ENCODE measurements around the gene INSYN2A. TPM values are rescaled to one million over a fixed set of nuclear protein-coding genes. Genes with fewer than 3 reads are reported as not detected.

Gene INSYN2A, protein sequence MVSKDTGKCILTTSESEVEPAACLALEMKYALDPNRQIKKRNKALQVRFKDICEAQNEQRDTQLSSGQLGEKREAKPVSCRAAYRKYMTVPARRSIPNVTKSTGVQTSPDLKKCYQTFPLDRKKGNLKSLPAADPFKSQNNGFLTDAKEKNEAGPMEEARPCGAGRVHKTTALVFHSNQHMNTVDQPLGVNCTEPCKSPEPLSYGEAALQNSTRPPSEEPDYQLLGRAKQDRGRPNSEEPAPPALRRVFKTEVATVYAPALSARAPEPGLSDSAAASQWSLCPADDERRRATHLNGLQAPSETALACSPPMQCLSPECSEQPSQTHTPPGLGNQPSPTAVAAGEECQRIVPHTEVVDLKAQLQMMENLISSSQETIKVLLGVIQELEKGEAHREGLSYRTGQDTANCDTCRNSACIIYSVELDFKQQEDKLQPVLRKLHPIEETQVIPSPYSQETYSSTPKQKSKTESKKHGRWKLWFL
- total RNA-seq: not detected in 2 replicates

DNA sequence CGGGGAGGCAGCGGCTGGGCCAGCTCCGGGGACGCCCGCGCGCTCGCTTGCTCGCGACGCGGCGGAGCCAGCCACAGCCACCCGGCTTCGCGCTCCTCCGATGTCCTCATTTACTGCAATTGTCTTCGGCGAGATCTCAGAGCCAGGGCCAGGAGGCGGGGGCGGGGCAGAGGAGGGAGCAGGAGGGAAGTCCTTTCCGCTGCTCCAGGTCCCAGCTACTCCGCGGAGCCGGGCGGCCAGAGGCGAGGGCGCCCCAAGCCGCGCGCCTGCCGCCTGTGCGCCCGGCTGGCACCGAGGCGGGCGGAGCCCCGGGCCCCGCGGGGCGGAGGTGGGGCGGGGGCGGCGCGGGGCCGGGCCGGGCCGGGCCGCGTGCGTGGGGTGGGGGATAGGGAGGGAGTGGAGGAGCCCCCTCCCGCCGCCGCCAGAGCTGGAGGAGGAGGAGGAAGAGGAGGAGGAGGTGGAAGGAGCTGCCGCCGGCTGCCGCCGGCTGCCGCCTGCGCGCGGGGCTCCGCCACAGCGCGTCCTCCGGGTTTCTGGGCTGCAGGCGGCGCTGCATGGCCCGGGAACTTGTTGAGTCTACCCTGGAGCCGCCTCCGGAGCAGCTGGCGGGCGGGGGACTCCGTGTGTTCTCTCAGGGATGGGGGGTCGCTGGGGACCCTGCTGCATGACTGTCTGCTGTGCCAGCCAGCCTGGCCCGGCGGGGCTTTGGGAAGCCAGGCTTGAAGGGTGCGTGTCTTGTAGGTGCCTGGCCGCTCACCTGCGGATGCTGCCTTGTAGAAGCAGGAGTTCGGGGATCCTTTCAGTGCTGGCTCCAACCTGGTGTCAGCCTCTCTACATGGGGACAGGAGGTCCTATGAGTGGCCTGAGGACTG lies at the start of gene INSYN2A:
Gene INSYN2A, minus strand, starts transcription at position 310 of the 872 bp plus-strand sequence. CDS start 20,196 bp downstream, outside the sequence.
- CTCF ChIA-PET: no interaction called here
- no peaks in the 10 kb centered on the region for H3K9me3 Mint-ChIP-seq
- POLR2A ChIA-PET: no interaction called here
- H3K4me1 Mint-ChIP-seq: no peaks in the 10 kb centered on the region
- H3K27ac Mint-ChIP-seq: no peak within 1 kb of the TSS
- TF ChIP-seq, protein P1, sequence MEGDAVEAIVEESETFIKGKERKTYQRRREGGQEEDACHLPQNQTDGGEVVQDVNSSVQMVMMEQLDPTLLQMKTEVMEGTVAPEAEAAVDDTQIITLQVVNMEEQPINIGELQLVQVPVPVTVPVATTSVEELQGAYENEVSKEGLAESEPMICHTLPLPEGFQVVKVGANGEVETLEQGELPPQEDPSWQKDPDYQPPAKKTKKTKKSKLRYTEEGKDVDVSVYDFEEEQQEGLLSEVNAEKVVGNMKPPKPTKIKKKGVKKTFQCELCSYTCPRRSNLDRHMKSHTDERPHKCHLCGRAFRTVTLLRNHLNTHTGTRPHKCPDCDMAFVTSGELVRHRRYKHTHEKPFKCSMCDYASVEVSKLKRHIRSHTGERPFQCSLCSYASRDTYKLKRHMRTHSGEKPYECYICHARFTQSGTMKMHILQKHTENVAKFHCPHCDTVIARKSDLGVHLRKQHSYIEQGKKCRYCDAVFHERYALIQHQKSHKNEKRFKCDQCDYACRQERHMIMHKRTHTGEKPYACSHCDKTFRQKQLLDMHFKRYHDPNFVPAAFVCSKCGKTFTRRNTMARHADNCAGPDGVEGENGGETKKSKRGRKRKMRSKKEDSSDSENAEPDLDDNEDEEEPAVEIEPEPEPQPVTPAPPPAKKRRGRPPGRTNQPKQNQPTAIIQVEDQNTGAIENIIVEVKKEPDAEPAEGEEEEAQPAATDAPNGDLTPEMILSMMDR (IDR thresholded peaks at IDR 0.05): no peak
- ATAC-seq (ENCODE audit: low read depth) (no peak), DNase-seq (no peak)
- H3K27me3 Mint-ChIP-seq: peaks cover 27% of the 10 kb centered on the region
- H3K36me3 Mint-ChIP-seq (ENCODE audit: low read depth): no peaks in the 10 kb centered on the region
- no peak within 1 kb of the TSS for H3K4me3 Mint-ChIP-seq
- intact Hi-C loops (cut with micrococcal nuclease): no loop called here

DNA sequence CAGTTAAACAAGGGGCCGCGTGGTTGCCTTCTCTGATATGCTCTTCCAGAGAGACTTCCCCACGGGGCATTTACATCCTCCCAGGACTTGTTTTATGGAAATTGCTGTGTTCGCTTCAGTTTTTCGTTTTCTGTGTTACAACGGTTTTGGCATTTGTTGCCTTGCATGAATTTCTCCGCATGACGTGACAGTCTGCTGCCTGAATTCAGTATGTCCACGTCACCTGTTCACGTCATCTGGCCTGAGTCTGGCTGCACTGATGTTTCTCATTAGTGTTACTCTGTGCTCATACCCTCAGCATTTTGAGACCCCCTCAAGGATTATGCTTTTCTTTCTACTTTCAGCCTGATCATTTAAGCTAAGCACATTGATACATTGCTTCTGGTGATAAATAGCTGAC lies 49.1 kb upstream of the INSYN2A start:
- H3K9me3 Mint-ChIP-seq: no peaks in the 10 kb centered on the region
- ATAC-seq (ENCODE audit: low read depth) (no peak), DNase-seq (no peak)
- no peaks in the 10 kb centered on the region for H3K27me3 Mint-ChIP-seq
- no peak overlapping the region for H3K4me3 Mint-ChIP-seq
- H3K27ac Mint-ChIP-seq: no peak overlapping the region
- POLR2A ChIA-PET: no interaction called here
- TF ChIP-seq, protein P1 (IDR thresholded peaks at IDR 0.05): no peak
- no peaks in the 10 kb centered on the region for H3K36me3 Mint-ChIP-seq (ENCODE audit: low read depth)
- CTCF ChIA-PET: no interaction called here
- intact Hi-C loops (cut with micrococcal nuclease): no loop called here
- H3K4me1 Mint-ChIP-seq: no peaks in the 10 kb centered on the region

DNA sequence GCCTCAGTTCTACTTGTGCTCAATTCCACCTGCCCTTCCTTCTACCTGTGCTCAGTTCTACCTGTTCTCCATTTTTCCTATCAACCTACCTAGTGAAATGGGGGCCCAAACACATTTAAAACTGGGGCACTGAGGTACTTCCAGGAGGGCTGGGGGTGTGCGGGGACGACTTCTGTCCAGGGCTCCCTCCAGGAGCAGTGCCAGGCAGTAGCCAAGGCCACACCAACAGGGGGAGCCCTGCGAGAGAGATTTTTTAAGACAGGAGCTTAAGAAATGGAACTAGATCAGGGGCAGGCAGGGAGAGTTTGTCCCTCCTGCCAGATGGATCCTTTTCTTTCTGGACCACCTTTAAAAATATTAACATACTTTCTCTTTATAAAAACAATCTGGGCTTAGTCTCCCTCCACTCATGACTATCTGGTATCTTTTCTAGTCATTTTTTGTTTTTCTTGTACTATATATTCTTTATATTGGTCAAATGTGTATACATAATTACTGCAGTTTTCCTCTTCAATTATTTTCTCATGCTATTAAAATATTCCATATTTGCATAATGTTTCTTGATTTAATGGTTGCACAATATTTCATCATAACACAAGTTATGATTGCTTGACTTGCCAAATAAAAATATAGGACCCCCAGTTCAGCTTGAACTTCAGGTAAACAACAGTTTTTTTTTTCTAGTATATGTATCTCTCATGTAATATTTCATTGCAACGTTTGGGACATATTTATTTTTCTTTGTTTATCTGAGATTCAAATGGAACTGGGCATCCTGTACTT lies 47.3 kb upstream of the INSYN2A start:
- no peak for ATAC-seq (ENCODE audit: low read depth)
- Mint-ChIP-seq H3K36me3 (ENCODE audit: low read depth) (no peaks in the 10 kb centered on the region), H3K9me3 (no peaks in the 10 kb centered on the region), H3K27me3 (no peaks in the 10 kb centered on the region), H3K27ac (no peak overlapping the region), H3K4me1 (no peaks in the 10 kb centered on the region), H3K4me3 (no peak overlapping the region)
- ChIA-PET POLR2A (no interaction called here), CTCF (no interaction called here)
- no peak for DNase-seq
- TF ChIP-seq, protein P1 (IDR thresholded peaks at IDR 0.05): no peak
- intact Hi-C loops (cut with micrococcal nuclease): no loop called here

DNA sequence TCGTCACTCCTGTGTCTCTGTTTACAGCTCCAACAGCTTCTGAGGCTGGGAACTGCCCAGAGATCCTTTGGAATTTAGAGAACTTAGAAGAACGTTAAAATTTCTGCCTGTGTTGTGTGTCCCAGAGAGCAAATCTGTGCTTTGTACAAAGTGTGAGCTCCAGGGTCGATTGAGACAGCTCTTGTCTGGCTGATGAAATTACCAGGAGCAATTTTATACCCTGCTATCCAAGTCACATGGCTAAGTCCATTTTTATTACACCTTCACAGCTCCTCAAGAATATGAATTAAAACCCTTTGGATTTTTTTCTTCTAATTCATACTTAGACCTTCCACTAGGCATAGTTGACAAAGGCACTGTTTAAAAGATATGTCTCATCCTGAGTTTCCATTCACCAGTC lies 46.5 kb upstream of the INSYN2A start:
- H3K9me3 Mint-ChIP-seq: no peaks in the 10 kb centered on the region
- H3K27me3 Mint-ChIP-seq: no peaks in the 10 kb centered on the region
- H3K4me3 Mint-ChIP-seq: no peak overlapping the region
- H3K27ac Mint-ChIP-seq: no peak overlapping the region
- DNase-seq (no peak), ATAC-seq (ENCODE audit: low read depth) (no peak)
- no peaks in the 10 kb centered on the region for H3K36me3 Mint-ChIP-seq (ENCODE audit: low read depth)
- POLR2A ChIA-PET: no interaction called here
- intact Hi-C loops (cut with micrococcal nuclease): no loop called here
- TF ChIP-seq, protein P1 (IDR thresholded peaks at IDR 0.05): no peak
- no peaks in the 10 kb centered on the region for H3K4me1 Mint-ChIP-seq
- CTCF ChIA-PET: no interaction called here
